ENCODE measurements around the gene PISD.
"Not testable (repeated sequence)": the region's sequence is repeated elsewhere in the genome, so short reads cannot be mapped to it uniquely, and the experiment has no call there.

PISD gene

DNA sequence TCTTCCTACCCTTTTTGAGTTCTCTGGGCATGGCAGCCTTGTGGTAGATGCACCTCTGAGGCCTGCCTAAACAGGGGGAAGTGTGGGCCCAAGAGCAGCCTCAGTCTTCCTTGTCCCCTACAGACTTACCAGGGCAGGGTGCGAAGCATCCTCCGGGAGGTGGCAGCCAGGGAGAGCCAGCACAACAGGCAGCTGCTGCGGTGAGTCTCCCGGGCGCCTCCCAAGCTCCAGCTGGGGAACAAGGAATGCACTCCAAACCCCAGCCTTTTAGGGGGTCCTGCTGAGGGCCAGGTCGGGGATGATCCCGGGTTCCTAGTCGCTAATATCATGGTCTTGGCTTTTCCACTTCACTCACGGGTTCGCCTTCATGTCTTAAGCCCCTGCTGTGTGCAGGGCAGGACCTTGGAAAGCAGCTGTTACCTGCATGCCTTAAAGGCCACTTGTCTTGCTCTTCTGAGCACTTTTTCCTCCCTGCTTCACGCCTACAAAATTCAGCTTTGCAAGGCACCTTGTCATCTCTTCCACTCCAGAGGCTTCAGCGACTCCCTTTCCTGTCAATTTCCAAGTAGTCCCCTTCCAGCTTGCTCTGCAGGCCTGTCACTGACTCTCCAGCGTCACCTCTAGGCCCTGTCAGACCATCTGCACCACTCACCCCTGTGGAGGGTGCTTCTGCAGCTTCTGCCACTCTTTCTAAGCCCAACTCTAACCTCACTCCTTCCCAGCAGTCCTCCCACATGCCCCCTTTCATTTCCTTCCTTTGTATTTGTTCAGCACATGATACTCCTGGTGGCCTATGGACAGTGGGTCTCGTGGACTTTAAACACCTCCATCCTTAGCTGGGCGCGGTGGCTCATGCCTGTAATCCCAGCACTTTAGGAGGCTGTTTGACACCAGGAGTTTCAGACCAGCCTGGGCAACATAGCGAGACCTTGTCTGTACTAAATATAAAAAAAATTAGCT, 57.0 kb downstream of the PISD start:
- DNase-seq: no peak

- no peak for DNase-seq
These were observed 57.8 kb downstream of the PISD start for GRCh38 chr22:31604137-31604705.

DNA sequence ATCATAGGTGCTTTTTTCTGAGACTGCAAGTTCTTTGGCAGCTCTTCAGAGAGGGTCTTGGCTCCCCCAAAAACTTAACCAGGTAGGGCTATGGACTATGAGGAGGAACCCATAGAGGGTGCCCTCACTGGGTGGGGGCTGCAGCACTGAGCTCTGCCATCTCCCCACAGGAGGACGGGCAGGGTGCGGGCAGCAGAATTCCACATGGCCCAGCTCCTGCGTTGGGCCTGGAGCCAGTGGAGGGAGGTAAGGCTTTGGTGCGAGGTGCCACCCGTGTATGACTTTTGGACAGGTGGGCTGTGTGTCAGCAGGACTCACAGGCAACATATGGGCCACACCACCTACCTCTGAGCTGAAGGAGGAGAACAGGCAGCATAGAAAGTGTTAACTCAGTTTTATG, 58.4 kb downstream of the PISD start:
- DNase-seq: no peak

DNA sequence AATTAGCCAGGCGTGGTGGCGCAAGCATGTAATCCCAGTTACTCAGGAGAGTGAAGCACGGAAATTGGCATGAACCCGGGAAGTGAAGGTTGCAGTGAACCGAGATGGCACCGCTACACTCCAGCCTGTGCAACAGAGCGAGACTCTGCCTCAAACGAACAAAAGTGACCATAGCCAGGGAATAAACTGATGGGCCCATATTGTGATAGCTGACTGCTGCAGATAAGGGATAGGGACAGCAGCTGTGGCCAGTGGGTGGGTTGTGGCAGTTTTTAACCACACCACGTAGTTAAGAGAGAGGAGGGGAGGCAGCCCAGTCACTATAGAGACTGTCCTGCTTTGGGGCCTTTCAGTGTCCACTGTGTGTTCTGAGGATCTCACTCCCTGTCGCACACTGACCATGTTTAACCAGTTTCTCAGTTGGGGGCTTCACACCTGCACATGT, 58.9 kb downstream of the PISD start:
- DNase-seq: no peak

DNA sequence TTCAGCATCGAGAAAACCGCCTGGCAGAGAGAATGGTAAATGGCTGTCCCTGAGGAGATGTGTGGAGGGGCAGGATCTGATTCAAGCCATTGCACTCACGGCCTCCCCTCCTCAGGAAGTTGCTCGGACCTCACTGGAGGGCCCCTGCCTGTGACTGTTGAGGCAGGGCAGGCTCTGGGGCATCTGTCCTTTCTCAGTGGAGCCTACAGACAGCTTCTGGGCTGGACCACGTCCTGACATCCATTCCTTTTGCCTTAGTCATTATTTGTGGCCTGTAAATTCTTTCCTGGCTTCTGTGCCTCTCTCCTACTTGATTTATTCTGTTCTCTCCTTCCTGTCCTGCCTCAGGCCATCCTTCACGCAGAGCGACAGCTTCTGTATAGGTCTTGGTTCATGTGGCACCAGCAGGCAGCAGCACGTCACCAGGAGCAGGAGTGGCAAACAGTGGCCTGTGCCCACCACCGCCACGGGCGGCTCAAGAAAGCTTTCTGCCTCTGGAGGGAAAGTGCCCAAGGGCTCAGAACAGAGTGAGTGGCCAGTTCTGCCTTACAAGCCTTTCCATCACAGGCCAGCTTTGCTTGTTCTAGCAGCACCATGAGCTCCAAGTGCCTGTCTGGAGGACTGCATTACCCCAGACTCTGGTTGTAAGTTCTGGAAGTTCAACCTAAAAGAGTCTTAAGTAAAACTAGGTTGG, 59.6 kb downstream of the PISD start:
- no peak for DNase-seq

- no peak for DNase-seq
These were observed 66.7 kb downstream of the PISD start for GRCh38 chr22:31595271-31595670.

DNA sequence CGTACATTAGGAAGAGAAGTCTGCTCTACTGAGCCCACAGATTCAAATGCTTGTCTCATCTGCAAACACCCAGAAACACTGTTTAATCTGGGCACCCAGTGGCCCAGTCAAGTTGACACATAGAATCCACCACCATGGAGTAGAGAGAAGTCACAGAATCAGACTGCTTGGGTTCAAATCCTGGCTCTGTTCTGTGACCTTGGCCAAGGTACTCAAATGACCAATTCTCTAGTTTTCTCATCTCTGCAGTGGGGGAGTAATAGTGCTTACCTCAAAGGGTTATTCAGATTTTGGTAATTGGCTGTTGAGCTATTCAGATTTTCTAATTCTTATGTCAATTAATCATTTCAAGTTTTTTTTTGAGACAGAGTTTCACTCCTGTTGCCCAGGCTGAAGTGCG, 71.9 kb downstream of the PISD start:
- DNase-seq: not testable (repeated sequence)

DNA sequence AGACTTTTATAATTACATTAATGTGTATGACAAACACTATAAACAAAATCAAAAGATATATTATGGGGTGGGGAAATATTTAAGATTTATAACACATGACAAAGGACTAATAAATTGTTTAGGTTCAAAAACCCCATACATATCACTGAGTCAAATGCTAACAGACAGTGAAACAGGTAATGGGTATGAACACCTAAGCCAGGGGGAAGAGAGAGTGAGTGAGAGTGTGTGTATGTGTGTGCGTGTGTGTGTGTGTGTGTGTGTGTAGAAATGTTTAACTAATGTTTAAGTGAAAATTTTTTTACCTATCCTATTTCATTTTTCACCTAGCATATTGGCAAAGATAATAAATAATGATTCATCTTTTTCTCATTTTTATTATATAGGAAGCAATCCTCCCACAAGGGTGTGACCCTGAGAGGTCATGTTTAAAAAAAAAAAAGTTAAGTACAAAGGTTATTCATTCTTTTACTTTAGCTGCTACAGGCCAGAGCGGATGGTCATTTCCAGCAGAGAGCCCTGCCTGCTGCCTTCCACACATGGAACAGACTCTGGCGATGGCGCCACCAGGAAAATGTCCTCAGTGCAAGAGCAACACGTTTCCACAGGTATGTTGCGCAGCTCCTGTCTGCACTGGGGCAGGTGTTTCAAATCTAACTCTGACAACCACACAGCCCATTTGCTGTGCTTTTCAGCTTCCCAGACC, 72.9 kb downstream of the PISD start:
- DNase-seq: no peak

GRCh38 chr22:31586137-31586920, 75.7 kb downstream of the PISD start:
- DNase-seq: no peak

DNA sequence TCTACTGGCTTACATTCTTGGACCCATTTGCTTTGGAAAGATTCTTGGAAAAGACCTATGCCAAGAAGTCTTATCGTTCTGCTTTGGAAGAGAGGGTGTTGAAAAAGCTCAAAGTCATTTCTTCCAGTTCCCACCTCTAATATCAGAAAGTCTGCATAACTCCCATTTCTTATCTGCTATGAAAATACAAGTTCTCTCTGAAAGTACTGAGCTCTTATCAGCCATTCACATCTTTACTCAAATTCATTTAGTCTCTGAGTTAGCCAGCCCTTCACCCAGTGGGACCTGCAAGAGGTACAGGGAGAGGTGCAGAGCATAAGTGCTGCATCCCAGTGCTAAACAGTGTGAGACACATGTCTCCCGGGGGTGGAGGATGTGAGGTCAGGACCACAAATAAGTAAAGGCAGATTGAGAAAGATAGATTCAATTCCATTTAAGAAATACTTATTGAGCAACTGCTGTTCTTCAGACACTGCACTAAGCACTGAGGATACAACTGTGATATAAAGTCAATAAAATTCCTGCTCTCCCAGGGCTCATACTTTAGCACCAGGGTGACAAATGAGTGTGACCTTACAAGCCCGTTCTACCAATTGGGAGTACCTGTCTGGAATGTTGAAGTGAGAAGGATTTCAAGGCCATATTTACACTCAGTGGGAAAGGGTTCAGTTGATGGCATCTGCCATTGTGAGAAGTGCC, 76.7 kb downstream of the PISD start:
- no peak for DNase-seq

DNA sequence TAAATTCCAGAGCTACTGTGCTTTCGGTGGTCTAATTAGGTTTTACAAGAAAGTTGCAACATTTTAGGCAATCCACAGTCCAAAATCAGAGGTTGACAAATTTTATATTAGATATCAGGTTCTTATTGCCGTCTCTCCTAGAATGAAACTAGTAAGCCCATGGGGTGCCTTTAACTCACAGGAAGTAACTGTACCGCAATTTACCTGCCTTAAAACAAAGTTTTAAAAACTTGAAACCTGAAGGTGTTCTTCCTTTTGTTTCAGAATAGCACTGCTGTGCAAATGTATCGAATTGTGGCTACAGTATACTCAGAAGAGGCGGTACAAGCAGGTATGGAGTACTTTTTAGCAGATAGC, 77.2 kb downstream of the PISD start:
- no peak for DNase-seq

- DNase-seq: no peak
These were observed 78.0 kb downstream of the PISD start for GRCh38 chr22:31583861-31584485.

DNA sequence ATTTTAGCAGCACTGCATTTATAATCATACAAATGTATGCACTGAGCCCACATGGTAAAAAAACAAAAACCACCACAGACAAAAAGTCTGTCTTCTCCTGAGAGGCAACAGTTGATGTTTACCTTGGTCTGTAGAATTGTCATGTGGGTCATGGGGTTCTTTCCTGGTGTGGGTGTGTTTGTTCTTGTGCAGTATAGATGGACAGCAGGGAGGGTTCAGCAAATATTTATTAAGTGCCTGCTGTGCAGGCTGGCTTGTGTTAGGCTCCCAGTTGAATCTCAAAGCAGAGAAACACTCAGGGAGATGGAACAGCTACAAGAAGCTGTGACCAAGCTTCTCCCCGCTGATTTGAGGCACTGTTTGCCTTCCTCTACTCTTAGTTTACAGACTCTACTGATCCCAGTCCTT, 82.2 kb downstream of the PISD start:
- no peak for DNase-seq

DNA sequence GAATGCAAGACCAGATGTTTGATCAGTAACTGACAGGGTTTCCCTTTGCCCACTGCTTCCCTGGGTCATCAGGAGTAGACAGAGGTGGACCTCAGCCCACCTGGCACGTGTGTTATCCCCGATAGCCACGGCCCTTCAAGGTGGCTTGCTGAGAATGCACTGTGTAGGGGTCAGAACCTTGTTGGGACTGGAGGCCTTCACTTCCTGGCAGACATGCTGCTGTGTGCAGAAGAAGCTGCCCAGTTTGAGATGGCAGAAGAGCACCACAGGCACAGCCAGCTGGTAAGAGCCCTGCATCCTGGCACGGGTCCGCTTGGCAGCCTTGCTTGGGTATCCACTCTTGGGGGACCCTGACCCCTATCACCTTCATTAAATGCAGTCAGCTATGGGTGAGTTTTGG, 83.8 kb downstream of the PISD start:
- no peak for DNase-seq

- DNase-seq: peak; percentile 44
These were observed 84.3 kb downstream of the PISD start for GRCh38 chr22:31577711-31578110.

DNA sequence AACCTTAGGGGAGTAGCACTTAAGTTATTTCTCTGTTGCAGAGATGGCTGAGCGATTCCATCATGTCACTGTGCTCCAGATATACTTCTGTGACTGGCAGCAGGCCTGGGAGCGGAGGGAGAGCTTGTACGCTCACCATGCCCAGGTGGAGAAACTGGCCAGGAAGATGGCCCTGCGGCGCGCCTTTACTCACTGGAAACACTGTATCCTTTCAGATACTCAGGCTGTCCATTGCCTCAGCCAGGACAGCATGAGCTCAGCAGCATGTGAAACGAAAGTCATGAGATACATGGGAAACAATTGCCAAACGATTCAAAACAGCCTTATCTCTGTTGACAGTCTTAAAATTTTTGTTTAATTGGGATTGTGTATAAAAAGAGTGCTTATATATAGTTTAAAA, 86.8 kb downstream of the PISD start:
- no peak for DNase-seq

GRCh38 chr22:31574055-31574670, 87.9 kb downstream of the PISD start:
- DNase-seq: no peak

DNA sequence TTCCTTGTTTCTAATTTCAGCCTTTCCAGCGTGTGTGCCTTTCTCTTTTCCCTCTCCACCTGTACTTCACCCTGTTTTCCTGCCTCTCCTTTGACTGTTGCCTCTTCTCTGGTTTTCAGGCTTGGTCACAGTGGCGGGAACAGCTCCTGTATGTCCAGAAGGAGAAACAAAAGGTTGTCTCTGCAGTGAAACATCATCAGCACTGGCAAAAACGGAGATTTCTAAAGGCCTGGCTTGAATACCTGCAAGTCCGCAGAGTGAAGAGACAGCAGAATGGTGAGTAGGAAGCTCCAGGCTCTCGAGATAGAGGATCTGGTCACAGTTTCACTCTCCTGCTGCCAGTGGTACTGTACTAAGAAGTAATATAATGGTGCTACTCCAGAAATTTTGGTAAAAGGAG, 89.1 kb downstream of the PISD start:
- DNase-seq: no peak

DNA sequence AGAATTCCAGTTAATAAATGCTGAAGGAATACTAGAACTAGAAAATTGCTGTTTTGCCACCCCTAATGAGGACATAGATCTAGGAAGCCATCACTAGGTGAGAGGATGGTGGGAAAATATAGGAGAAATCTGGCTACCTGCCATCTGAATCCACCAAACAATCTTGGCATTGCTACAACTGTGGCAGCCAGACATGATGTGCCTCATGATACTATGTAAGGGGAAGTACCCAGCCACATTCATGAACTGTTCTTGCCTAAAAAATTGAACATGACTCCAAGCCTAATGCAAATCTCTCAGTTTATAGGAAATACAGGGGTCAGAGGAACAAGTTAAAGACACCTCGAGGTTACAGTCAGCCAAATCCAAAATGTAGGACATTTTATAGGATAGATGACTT, 92.9 kb downstream of the PISD start:
- DNase-seq: peak; percentile 35

Data from NCI-H1694 (cell line).